Keratinocyte (primary cell): ENCODE measurements around the gene NUDT13. TPM values are rescaled to one million over a fixed set of nuclear protein-coding genes. Genes with fewer than 3 reads are reported as not detected.

Experiments used
- DNase-seq: peaks from one replicate; pipeline ENCODE4 v3.0.0-alpha.2; 2011; ENCODE audit warnings: low read depth, missing footprints, low spot score
- FAIRE-seq: peaks from 2 replicates; lab custom pipeline; 2011; peaks lifted over from hg19 to GRCh38; lab: Jason Lieb, UNC
- H2AFZ ChIP-seq: 2 replicates; pipeline ENCODE4 v1.6.0; 2012; ENCODE audit warnings: low read length, control low read depth, inconsistent platforms; ENCODE audit not compliant: control insufficient read depth
- H3K27ac ChIP-seq: 2 replicates; pipeline ENCODE4 v1.5.1; 2011; ENCODE audit warnings: low read length; ENCODE audit not compliant: control insufficient read depth, insufficient read depth
- H3K27me3 ChIP-seq: 3 replicates; pipeline ENCODE4 v1.6.0; 2011; ENCODE audit warnings: low read length; ENCODE audit not compliant: control insufficient read depth, insufficient read depth; ENCODE audit errors: extremely low read depth
- H3K36me3 ChIP-seq, 2 experiments: 2 replicates in 1 of 2; 3 replicates in 1 of 2; pipeline ENCODE4 v1.5.1; 2011; ENCODE audit warnings: low read length in 2 of 2, mild to moderate bottlenecking in 1 of 2; ENCODE audit not compliant: control insufficient read depth in 2 of 2, insufficient read depth in 2 of 2; ENCODE audit errors: extremely low read depth in 1 of 2
- H3K4me1 ChIP-seq: 3 replicates; pipeline ENCODE4 v1.5.1; 2011; ENCODE audit warnings: low read length; ENCODE audit not compliant: control insufficient read depth, insufficient read depth; ENCODE audit errors: extremely low read depth
- H3K4me2 ChIP-seq: 3 replicates; pipeline ENCODE4 v1.6.0; 2011; ENCODE audit warnings: low read depth, low read length; ENCODE audit not compliant: control insufficient read depth, insufficient read depth; ENCODE audit errors: extremely low read depth
- H3K4me3 ChIP-seq, 3 experiments: fragments of 200-600 bp in 1 of 3; sonication (generic) in 1 of 3; 2 replicates in 2 of 3; 3 replicates in 1 of 3; pipeline ENCODE4 v1.5.1; 2011 to 2016; ENCODE audit warnings: low read length in 3 of 3, mild to moderate bottlenecking in 3 of 3, control low read depth in 2 of 3, inconsistent platforms in 1 of 3, low read depth in 1 of 3, mixed read lengths in 1 of 3, mixed run types in 1 of 3, moderate library complexity in 1 of 3; ENCODE audit not compliant: control insufficient read depth in 2 of 3, insufficient read depth in 2 of 3; ENCODE audit errors: extremely low read depth in 1 of 3
- H3K79me2 ChIP-seq: 2 replicates; pipeline ENCODE4 v1.6.0; 2012; ENCODE audit warnings: low read length; ENCODE audit not compliant: control insufficient read depth, insufficient read depth
- H3K9ac ChIP-seq: 3 replicates; pipeline ENCODE4 v1.6.0; 2011; ENCODE audit warnings: low read length; ENCODE audit not compliant: control insufficient read depth, insufficient read depth; ENCODE audit errors: extremely low read depth
- H3K9me1 ChIP-seq: 3 replicates; pipeline ENCODE4 v1.6.0; 2011; ENCODE audit warnings: low read length; ENCODE audit not compliant: control insufficient read depth, insufficient read depth; ENCODE audit errors: extremely low read depth
- H3K9me3 ChIP-seq: 2 replicates; pipeline ENCODE4 v1.5.1; 2012; ENCODE audit warnings: low read depth, low read length; ENCODE audit not compliant: control insufficient read depth
- H4K20me1 ChIP-seq: 3 replicates; pipeline ENCODE4 v1.6.0; 2011; ENCODE audit warnings: low read length; ENCODE audit not compliant: control insufficient read depth, insufficient read depth; ENCODE audit errors: extremely low read depth
- EZH2 ChIP-seq: IDR thresholded peaks from one replicate; pipeline ENCODE4 v1.6.1; 2012; ENCODE audit warnings: inconsistent platforms, mild to moderate bottlenecking, low read length, moderate library complexity
- dilution Hi-C: fragments of 300-500 bp; cut with MboI; formaldehyde crosslinking; loops from one replicate; pipeline ENCODE4 v1.7.0; 2020; ENCODE audit warnings: low sequenced_read_pairs; ENCODE audit not compliant: extremely low pct_ligation_motif_present
- polyA plus RNA-seq, 5 experiments: library from polyadenylated mRNA; depleted of rRNA in 3 of 5; stranded (reverse) in 3 of 5; stranded (forward) in 1 of 5; unstranded in 1 of 5; fragments of >200 nt; gene quantifications; 1 replicate in 1 of 5; 2 replicates in 3 of 5; 3 replicates in 1 of 5; pipeline versions ENCODE4 v1.2.1 to v1.2.3, GENCODE V29; 2011 to 2012; ENCODE audit warnings: missing spikeins in 2 of 5, low read depth in 1 of 5, low replicate concordance in 1 of 5
- TF ChIP-seq, protein P1 (sequence below), 3 experiments: IDR thresholded peaks in 1 of 3; conservative IDR thresholded peaks in 1 of 3; optimal IDR thresholded peaks in 1 of 3; 2 replicates in 2 of 3; 3 replicates in 1 of 3; pipeline versions ENCODE3 to v1.5.1; 2011; ENCODE audit warnings: low read length in 3 of 3, mild to moderate bottlenecking in 3 of 3, moderate library complexity in 2 of 3, control low read depth in 1 of 3, inconsistent platforms in 1 of 3; ENCODE audit not compliant: insufficient read depth in 2 of 3; ENCODE audit errors: extremely low read depth in 1 of 3

Gene NUDT13
- polyA plus RNA-seq, 1 donor (not counting 4 experiments of a cell fraction or from before 2014, with no cell fraction given), result 2.4 TPM

DNA sequence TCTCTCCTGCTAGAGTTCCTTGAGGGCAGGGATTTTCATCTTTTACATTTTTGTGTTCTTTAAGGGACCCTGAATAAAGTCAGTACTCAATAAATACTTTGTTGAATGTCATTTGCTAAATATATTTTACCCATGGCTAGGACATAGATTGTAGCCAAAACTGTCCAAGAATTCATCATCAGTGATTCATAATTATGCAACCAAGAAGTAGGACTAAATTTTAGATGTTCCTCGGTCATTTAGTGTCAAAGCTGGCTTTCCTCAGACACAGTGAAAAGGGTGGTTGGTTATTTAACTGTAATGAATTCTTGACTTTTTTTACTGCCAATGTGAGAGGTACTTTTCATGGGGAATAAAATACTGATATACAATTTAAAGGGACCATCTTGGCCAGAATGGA, 3.3 kb downstream of the NUDT13 start:
- Histone ChIP-seq H3K4me1 (peaks cover 25% of the 10 kb centered on the region), H3K4me3 (no peak overlapping the region), H3K27me3 (no peaks in the 10 kb centered on the region), H2AFZ (no peak overlapping the region), H3K79me2 (no peaks in the 10 kb centered on the region), H3K27ac (no peak overlapping the region), H3K9me1 (no peaks in the 10 kb centered on the region), H4K20me1 (no peaks in the 10 kb centered on the region), H3K4me2 (no peak overlapping the region), H3K9me3 (no peaks in the 10 kb centered on the region), H3K9ac (no peak overlapping the region), H3K36me3 (peaks cover 0 to 2% of the 10 kb centered on the region in 2 experiments)
- dilution Hi-C loops, result no loop called here
- FAIRE-seq (no peak), DNase-seq (no peak)
- TF ChIP-seq EZH2, result no peak
- TF ChIP-seq, protein P1, sequence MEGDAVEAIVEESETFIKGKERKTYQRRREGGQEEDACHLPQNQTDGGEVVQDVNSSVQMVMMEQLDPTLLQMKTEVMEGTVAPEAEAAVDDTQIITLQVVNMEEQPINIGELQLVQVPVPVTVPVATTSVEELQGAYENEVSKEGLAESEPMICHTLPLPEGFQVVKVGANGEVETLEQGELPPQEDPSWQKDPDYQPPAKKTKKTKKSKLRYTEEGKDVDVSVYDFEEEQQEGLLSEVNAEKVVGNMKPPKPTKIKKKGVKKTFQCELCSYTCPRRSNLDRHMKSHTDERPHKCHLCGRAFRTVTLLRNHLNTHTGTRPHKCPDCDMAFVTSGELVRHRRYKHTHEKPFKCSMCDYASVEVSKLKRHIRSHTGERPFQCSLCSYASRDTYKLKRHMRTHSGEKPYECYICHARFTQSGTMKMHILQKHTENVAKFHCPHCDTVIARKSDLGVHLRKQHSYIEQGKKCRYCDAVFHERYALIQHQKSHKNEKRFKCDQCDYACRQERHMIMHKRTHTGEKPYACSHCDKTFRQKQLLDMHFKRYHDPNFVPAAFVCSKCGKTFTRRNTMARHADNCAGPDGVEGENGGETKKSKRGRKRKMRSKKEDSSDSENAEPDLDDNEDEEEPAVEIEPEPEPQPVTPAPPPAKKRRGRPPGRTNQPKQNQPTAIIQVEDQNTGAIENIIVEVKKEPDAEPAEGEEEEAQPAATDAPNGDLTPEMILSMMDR (optimal IDR thresholded peaks at IDR 0.05 in 1 of 3, IDR thresholded peaks at IDR 0.05 in 1 of 3, conservative IDR thresholded peaks at IDR 0.05 in 1 of 3; ENCODE audit: extremely low read depth in 1 of 3, insufficient read depth in 2 of 3, low read length in 3 of 3), result no peak

DNA sequence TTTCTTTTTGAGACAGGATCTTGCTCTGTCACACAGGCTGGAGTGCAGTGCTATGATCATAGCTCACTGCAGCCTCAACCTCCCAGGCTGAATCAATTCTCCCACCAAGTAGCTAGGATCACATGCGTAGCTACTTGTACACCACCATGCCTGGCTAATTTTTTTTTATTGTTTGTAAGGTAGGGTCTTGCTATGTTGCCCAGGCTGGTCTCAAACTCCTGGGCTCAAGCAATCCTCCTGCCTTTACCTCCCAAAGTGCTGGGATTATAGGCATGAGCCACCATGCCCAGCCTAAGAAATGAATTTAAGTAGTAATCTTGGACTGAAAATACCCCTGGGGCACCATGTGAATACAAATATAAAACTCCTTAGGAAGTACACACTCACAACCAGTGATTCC, 5.8 kb downstream of the NUDT13 start:
- Histone ChIP-seq H3K27ac (no peak overlapping the region), H3K36me3 (no peaks in the 10 kb centered on the region), H3K4me3 (no peak overlapping the region), H3K9ac (no peak overlapping the region), H3K4me2 (no peak overlapping the region), H3K79me2 (no peaks in the 10 kb centered on the region), H4K20me1 (no peaks in the 10 kb centered on the region), H3K4me1 (peaks cover 18% of the 10 kb centered on the region), H3K9me1 (no peaks in the 10 kb centered on the region), H3K9me3 (no peaks in the 10 kb centered on the region), H3K27me3 (no peaks in the 10 kb centered on the region), H2AFZ (no peak overlapping the region)
- dilution Hi-C loops, result no loop called here
- FAIRE-seq (no peak), DNase-seq (no peak)
- no peak for TF ChIP-seq EZH2
- TF ChIP-seq, protein P1 (optimal IDR thresholded peaks at IDR 0.05 in 1 of 3, IDR thresholded peaks at IDR 0.05 in 1 of 3, conservative IDR thresholded peaks at IDR 0.05 in 1 of 3; ENCODE audit: extremely low read depth in 1 of 3, insufficient read depth in 2 of 3, low read length in 3 of 3), result no peak
